ENCODE results near the gene DIPK2A.

DIPK2A gene

DNA sequence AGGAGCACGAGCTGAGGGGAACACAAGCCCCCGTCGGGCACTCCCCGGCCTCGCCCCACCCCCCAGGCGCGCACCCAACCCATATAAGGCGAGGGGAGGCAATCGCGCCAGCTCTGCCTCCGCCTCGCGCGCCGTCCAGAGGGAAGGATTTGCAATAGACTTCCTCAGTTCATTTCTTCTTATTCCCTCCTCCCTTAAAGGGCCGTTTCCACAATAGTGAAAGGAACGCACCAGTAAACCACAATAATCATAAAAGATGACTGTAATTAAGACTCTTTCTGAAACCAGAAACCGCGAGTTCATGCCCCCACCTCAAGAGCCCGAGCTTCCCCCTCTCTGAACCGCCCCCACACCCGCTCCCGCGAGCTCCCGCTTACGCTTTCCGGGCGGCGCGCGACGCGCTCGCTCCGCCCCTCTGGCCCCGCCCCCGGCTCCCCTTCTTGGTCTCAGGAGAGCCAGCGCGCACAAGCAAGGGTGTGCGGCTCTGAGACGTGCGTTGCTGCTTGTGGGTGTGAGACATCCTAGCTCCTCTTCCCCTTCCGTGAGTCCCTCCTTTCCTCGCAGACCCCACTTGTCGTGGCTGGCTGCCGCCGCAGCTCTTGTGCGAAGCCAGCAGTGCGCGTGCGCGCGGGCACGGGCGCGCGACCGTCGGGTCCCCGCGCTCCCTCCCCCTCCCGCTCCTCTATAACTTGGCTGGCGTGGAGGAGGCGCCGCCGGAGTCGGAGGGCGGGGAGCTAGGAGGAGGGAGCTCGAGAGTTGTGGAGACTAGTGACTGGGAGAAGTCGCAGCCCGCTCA, at the start of gene DIPK2A:
TSS of gene DIPK2A (plus strand) at position 465 of the 796 bp plus-strand sequence. CDS start 510 bp downstream, outside the sequence.
- peak; percentile 81 for DNase-seq (ENCODE audit: low read depth, low spot score)
- peak within 1 kb of the TSS; percentile 93 for H3K27ac ChIP-seq

DNA sequence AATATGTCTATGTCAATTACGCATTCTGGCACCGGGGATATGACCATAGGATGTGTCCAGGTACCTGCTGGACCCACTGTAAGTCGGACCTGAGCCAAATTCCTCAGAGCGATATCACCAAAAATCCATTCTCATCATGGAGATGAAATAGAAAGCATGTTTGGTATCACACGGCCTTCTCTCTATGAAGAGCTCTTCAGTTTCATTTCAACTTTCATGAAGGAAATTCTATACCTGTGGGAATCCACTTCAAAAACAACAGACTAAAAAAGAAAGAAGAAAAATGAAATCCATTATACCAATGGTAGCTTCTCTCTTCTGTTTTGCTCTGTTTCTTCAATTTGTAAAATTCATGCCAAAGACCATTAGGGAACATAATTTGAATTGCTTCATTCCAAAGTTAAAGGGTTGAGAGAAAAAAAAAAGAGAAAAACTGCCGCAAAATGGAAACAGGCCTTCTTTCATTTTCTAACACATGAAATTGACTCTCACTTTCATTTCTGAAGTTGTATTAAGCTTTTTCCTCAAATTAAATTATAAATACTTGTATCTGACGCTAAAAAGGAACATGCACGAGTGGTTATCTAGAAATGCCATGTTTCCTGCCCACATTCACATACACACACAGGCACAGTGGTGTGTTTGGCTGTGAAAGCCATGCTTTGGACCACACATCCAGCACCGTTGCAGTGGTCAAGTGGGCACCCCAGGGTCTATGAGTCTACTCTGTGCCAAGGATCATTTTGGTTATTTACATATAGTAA, 46.9 kb upstream of the DIPK2A start:
- no peak overlapping the region for H3K27ac ChIP-seq
- no peak for DNase-seq (ENCODE audit: low read depth, low spot score)

GRCh38 chr3:143928056-143928455, 43.6 kb upstream of the DIPK2A start:
- no peak for DNase-seq (ENCODE audit: low read depth, low spot score)
- H3K27ac ChIP-seq = no peak overlapping the region

GRCh38 chr3:143928541-143929255, 42.9 kb upstream of the DIPK2A start:
- no peak for DNase-seq (ENCODE audit: low read depth, low spot score)
- no peak overlapping the region for H3K27ac ChIP-seq

DNA sequence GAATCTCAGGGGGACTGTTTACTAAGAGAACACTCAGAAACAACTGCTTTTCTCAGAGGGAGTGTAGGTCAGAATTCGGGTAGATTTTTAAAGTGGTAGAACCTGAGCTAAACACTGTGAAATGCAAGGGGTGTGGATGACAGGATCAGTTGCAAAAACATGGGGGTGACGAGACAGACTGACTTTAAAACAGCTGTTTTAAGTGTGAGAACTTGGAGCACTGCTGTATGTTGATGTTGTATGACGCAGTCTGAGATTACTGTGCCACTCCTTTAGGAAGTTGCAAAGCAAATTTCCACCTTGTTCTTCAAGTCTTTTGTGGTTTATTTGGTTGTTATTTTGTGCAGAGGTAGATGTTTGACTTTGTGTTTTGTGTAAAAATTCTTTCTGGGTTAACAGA, 36.8 kb upstream of the DIPK2A start:
- H3K27ac ChIP-seq = no peak overlapping the region
- DNase-seq (ENCODE audit: low read depth, low spot score) = no peak

- no peak overlapping the region for H3K27ac ChIP-seq
- no peak for DNase-seq (ENCODE audit: low read depth, low spot score)
Measured at GRCh38 chr3:143935678-143936077, 35.9 kb upstream of the DIPK2A start.

DNA sequence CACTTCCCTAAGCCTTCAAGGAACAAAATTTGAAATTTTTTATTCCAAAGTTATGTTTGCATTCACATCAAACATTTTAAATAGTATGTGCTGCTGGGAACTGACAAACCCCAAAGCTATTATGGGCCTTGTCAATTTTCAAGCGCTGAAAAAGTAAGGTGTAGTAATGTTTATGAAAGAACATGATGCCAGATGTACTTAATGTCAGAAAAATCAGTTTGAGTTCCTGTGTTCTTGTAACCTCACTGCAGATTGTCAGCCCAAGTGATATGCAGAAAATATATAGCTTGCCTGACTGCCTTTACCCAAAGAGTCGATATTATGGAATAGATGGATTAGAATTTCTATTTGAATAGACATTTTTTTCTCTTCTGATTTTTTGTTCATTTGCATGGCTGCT, 20.8 kb upstream of the DIPK2A start:
- no peak for DNase-seq (ENCODE audit: low read depth, low spot score)

GRCh38 chr3:143951351-143951971, 20.2 kb upstream of the DIPK2A start:
- H3K27ac ChIP-seq = no peak overlapping the region
- DNase-seq (ENCODE audit: low read depth, low spot score) = no peak

More for the DNA sequence above, 20.8 kb upstream of the DIPK2A start:
- no peak overlapping the region for H3K27ac ChIP-seq

- DNase-seq (ENCODE audit: low read depth, low spot score) = no peak
- no peak overlapping the region for H3K27ac ChIP-seq
Measured at GRCh38 chr3:143952569-143953072, 19.0 kb upstream of the DIPK2A start.

DNA sequence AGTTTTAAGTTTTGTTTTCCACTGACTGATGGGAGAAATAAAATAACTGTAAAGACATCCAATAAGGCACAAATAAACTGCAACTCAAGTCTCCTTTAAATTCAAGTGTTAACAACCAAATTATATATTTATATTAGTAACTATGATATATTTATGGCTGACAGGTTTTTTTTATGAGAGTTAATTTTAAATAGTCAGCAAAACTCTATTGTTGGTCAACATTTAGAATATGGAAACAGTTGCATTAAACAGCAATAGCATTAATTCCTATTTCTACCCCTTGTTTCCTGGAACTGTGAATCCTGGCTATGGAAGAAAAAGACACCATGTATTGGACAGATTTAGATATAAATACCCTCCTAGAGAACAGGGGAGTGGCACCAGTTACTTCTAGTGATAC, 16.5 kb upstream of the DIPK2A start:
- DNase-seq (ENCODE audit: low read depth, low spot score) = no peak
- no peak overlapping the region for H3K27ac ChIP-seq

DNA sequence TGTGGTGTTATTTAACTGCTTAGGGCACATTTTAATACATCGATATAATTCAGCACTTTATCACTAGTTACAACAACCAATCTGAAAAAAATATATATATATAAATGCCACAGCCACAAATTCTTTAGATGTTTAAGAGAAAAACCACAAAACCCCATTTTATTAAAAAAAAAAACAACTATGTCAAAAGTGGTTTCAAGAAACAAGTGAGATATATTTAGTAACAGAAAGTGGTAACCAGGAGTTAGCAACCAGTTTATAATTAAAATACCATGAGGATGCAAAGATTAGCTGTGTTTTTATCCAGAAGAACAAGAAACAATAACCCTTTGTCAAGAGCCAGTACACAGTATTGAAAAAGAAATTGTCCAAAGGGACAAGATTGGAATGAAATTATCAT, 14.8 kb upstream of the DIPK2A start:
- no peak for DNase-seq (ENCODE audit: low read depth, low spot score)
- no peak overlapping the region for H3K27ac ChIP-seq

- DNase-seq (ENCODE audit: low read depth, low spot score) = no peak
- H3K27ac ChIP-seq = no peak overlapping the region
Measured at GRCh38 chr3:143957453-143957852, 14.2 kb upstream of the DIPK2A start.

GRCh38 chr3:143958966-143959365, 12.7 kb upstream of the DIPK2A start:
- H3K27ac ChIP-seq = no peak overlapping the region
- DNase-seq (ENCODE audit: low read depth, low spot score) = no peak

DNA sequence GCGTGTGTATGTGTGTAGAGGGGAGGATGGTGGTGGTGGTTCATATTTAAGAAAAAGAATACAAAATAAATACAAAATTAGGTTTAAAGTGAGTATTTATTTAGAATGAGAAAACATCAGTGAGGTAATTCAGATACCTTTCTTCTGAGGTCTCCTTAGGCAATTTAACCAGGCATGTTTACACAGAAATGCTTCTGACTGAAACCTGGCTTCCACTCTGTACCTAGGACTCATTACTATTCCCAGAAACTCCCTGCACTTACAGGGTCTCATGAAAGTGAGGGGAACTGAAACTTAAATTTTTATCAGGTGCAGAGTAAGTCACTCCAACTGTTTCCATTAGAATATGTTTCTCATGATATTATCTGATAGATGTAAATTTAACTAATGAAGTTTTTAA, 10.3 kb upstream of the DIPK2A start:
- no peak overlapping the region for H3K27ac ChIP-seq
- no peak for DNase-seq (ENCODE audit: low read depth, low spot score)

GRCh38 chr3:143963946-143964345, 7.7 kb upstream of the DIPK2A start:
- no peak for DNase-seq (ENCODE audit: low read depth, low spot score)
- H3K27ac ChIP-seq = no peak overlapping the region

- peak overlapping the region; percentile 93 for H3K27ac ChIP-seq
- DNase-seq (ENCODE audit: low read depth, low spot score) = no peak
Measured at GRCh38 chr3:143970773-143971358, 757 bp upstream of the DIPK2A start.

DNA sequence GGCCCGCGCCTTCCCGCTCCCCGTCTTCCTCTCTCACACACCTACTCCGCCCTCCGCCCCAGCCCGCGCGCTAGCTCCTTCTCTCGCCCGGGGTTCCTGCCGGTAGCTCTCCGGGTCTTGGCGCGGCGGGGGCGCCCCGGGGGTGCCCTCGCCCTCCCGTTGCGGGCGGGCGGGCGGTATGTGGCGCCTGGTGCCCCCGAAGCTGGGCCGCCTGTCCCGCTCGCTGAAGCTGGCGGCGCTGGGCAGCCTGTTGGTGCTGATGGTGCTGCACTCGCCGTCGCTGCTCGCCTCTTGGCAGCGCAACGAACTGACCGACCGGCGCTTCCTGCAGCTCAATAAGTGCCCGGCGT, 507 bp downstream of the DIPK2A start:
- DNase-seq (ENCODE audit: low read depth, low spot score) = no peak
- H3K27ac ChIP-seq = peak overlapping the region; percentile 93

GRCh38 chr3:143972505-143973258, 1.1 kb downstream of the DIPK2A start:
- peak; percentile 43 for DNase-seq (ENCODE audit: low read depth, low spot score)
- peak overlapping the region; percentile 93 for H3K27ac ChIP-seq
